DND-41 (cell line): ENCODE data around the gene CD82.

Source experiments
- CTCF ChIP-seq: IDR thresholded peaks from 2 replicates; pipeline ENCODE4 v1.5.1; 2012; ENCODE audit warnings: borderline replicate concordance, low read length, moderate library complexity, mild to moderate bottlenecking; ENCODE audit not compliant: poor library complexity, severe bottlenecking; ENCODE audit errors: extremely low read depth
- EZH2 ChIP-seq: IDR thresholded peaks from 3 replicates; pipeline ENCODE4 v1.6.1; 2012; ENCODE audit warnings: borderline replicate concordance, low read depth, mild to moderate bottlenecking, moderate library complexity, low read length, inconsistent platforms; ENCODE audit not compliant: severe bottlenecking

GRCh38 chr11:44618561-44619425 lies 53.3 kb downstream of the CD82 start:
- no peak for TF ChIP-seq CTCF
- no peak for TF ChIP-seq EZH2
